Measurements from ENCODE around the gene KCNG3.

Gene KCNG3

DNA sequence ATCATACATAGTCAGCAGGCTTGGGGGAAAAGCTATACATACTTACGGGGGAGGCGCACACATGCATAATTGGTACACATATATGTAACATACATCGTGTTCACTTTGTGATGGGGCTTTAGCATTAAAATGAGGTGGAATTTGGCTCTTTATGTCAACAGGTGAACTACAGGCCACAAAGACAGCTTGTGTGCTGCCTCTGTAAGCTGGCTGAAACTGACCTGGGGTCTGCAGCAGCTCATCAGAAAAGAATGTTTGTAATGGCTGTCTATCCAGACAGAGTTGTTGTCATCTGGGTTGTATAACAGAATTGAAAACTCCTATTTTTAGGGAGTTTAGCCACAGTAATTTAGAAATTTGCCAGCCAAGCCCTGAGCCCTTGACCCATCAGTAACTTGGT, 4.7 kb upstream of the KCNG3 start:
- ATAC-seq (replicated peaks), result no peak
- Mint-ChIP-seq H3K36me3 (no peaks in the 10 kb centered on the region), H3K9me3 (no peaks in the 10 kb centered on the region), H3K4me1 (peaks cover 4 to 7% of the 10 kb centered on the region in 2 donors), H3K27me3 (peaks cover 12 to 19% of the 10 kb centered on the region in 2 donors), H3K4me3 (no peak overlapping the region), H3K27ac (no peak overlapping the region)
- no peak for DNase-seq

GRCh38 chr2:42495611-42496010, 1.8 kb upstream of the KCNG3 start:
- ATAC-seq (replicated peaks) (no peak), DNase-seq (no peak)
- Mint-ChIP-seq H3K36me3 (no peaks in the 10 kb centered on the region), H3K27ac (no peak overlapping the region), H3K27me3 (peaks cover 20 to 34% of the 10 kb centered on the region in 2 donors), H3K9me3 (no peaks in the 10 kb centered on the region), H3K4me3 (no peak overlapping the region), H3K4me1 (peaks cover 4 to 7% of the 10 kb centered on the region in 2 donors)

DNA sequence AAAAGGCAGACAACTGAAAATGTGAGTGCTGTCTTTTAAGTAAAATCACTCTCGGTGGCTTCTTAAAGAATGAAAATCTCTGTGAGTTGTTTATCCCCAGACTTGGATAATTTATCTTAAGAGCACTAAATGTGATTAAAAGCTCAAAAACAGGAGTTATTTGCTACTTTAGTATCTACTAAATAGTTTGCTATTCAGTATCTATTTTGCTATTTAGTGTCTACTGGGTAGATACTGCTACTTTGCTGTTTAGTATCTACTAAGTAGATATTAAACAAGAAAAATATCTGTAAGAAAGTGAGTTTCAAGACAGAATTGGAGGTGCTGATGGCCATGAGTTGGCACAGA, 1.4 kb upstream of the KCNG3 start:
- Mint-ChIP-seq H3K27ac (no peak overlapping the region), H3K36me3 (no peaks in the 10 kb centered on the region), H3K4me3 (peak overlapping the region in 1 of 2 donors; percentile 89), H3K27me3 (peaks cover 20 to 38% of the 10 kb centered on the region in 2 donors), H3K4me1 (peaks cover 4 to 7% of the 10 kb centered on the region in 2 donors), H3K9me3 (no peaks in the 10 kb centered on the region)
- DNase-seq (no peak), ATAC-seq (replicated peaks) (no peak)

- Mint-ChIP-seq H3K4me1 (peaks cover 4 to 7% of the 10 kb centered on the region in 2 donors), H3K27me3 (peaks cover 24 to 44% of the 10 kb centered on the region in 2 donors), H3K36me3 (no peaks in the 10 kb centered on the region), H3K9me3 (no peaks in the 10 kb centered on the region), H3K4me3 (peak overlapping the region; percentile 89 to 91), H3K27ac (peak overlapping the region; percentile 95)
- ATAC-seq (replicated peaks) (peak; percentile 79 to 80), DNase-seq (peak; percentile 56)
Observed at GRCh38 chr2:42494355-42495233, 812 bp upstream of the KCNG3 start.

GRCh38 chr2:42492691-42493467, 903 bp downstream of the KCNG3 start:
- H3K27ac Mint-ChIP-seq, result no peak overlapping the region
- no peaks in the 10 kb centered on the region for H3K9me3 Mint-ChIP-seq
- no peaks in the 10 kb centered on the region for H3K36me3 Mint-ChIP-seq
- ATAC-seq (replicated peaks), result no peak
- peaks cover 28 to 45% of the 10 kb centered on the region in 2 donors for H3K27me3 Mint-ChIP-seq
- H3K4me3 Mint-ChIP-seq, result peak overlapping the region; percentile 32 to 41
- peaks cover 4 to 7% of the 10 kb centered on the region in 2 donors for H3K4me1 Mint-ChIP-seq
- no peak for DNase-seq

DNA sequence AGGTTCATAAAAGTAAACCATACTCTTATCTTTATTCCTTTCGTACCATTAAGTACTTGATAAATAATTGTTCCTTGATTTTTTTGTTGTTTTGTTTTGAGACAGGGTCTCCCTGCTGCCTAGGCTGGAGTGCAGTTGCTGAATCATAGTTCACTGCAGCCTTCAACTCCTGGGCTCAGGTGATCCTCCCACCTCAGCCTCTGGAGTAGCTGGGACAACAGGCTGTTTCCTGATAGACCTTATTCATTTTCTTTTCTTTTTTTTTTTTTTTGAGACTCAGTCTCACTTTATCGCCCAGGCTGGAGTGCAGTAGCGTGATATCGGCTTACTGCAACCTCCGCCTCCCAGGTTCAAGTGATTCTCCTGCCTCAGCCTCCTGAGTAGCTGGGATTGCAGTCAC, 5.5 kb downstream of the KCNG3 start:
- no peaks in the 10 kb centered on the region for H3K9me3 Mint-ChIP-seq
- no peaks in the 10 kb centered on the region for H3K4me1 Mint-ChIP-seq
- H3K4me3 Mint-ChIP-seq, result no peak overlapping the region
- ATAC-seq (replicated peaks) (no peak), DNase-seq (no peak)
- H3K36me3 Mint-ChIP-seq, result no peaks in the 10 kb centered on the region
- H3K27me3 Mint-ChIP-seq, result peaks cover 21 to 34% of the 10 kb centered on the region in 2 donors
- H3K27ac Mint-ChIP-seq, result no peak overlapping the region

- H3K4me3 Mint-ChIP-seq, result no peak overlapping the region
- H3K9me3 Mint-ChIP-seq, result no peaks in the 10 kb centered on the region
- H3K27ac Mint-ChIP-seq, result no peak overlapping the region
- DNase-seq (no peak), ATAC-seq (replicated peaks) (no peak)
- H3K4me1 Mint-ChIP-seq, result no peaks in the 10 kb centered on the region
- H3K27me3 Mint-ChIP-seq, result peaks cover 13 to 24% of the 10 kb centered on the region in 2 donors
- no peaks in the 10 kb centered on the region for H3K36me3 Mint-ChIP-seq
Observed at GRCh38 chr2:42486145-42486906, 7.5 kb downstream of the KCNG3 start.

DNA sequence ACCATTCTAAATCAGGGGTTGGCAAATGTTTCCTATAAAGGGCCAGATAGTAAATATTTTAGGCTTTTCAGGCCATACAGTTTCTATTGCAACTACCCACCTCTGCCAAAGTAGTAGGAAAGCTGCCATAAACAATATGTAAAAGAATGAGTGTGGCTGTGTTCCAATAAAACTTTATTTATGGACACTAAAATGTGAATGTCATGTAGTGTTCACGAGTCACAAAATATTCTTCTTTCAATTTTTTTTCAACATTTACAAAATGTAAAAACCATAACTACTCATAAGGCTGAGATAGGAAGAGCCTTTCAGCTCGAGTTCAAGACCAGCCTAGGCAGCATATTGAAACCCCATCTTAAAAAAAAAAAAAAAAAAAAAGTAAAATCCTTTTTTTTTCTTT, 13.4 kb downstream of the KCNG3 start:
- no peaks in the 10 kb centered on the region for H3K36me3 Mint-ChIP-seq
- H3K4me1 Mint-ChIP-seq, result no peaks in the 10 kb centered on the region
- no peak overlapping the region for H3K4me3 Mint-ChIP-seq
- ATAC-seq (replicated peaks), result no peak
- DNase-seq, result no peak
- H3K27ac Mint-ChIP-seq, result no peak overlapping the region
- H3K27me3 Mint-ChIP-seq, result peaks cover 0 to 5% of the 10 kb centered on the region in 2 donors
- H3K9me3 Mint-ChIP-seq, result no peaks in the 10 kb centered on the region

DNA sequence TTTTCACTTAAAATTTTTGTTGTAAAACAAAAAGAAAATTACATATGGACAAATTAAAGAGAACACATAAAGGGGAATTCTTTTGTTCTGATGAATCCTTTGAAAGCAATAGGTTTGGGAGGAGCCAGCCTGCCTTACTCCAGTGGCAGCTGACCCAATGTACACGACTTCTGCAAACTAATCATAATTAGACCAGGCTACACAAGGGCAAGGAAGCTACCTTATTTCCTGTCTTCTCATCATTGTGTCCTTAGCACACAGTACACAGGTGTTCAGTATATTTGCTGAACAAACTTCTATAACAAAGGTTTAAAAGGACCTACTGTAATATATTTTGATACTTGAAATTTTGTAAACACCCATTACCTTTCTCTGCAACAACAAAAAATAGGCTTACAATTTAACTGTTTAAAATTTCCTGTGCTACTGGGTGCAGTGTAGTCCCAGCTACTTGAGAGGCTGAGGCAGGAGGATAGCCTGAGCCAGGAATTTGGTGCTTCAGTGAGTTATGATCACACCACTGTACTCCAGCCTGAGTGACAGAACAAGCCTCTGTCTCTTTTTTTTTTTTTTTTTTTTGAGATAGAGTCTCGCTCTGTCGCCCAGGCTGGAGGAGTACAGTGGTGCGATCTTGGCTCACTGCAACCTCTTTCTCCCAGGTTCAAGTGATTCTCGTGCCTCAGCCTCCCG, 18.9 kb downstream of the KCNG3 start:
- Mint-ChIP-seq H3K4me1 (no peaks in the 10 kb centered on the region), H3K36me3 (no peaks in the 10 kb centered on the region), H3K27me3 (no peaks in the 10 kb centered on the region), H3K27ac (no peak overlapping the region), H3K4me3 (no peak overlapping the region), H3K9me3 (no peaks in the 10 kb centered on the region)
- DNase-seq (no peak), ATAC-seq (replicated peaks) (no peak)

- Mint-ChIP-seq H3K4me3 (no peak overlapping the region), H3K27me3 (no peaks in the 10 kb centered on the region), H3K4me1 (no peaks in the 10 kb centered on the region), H3K36me3 (no peaks in the 10 kb centered on the region), H3K27ac (peak overlapping the region; percentile 37), H3K9me3 (no peaks in the 10 kb centered on the region)
- DNase-seq (no peak), ATAC-seq (replicated peaks) (no peak)
Observed at GRCh38 chr2:42470706-42471105, 23.1 kb downstream of the KCNG3 start.

- Mint-ChIP-seq H3K4me3 (no peak overlapping the region), H3K4me1 (no peaks in the 10 kb centered on the region), H3K27me3 (peaks cover 7 to 11% of the 10 kb centered on the region in 2 donors), H3K27ac (no peak overlapping the region), H3K9me3 (no peaks in the 10 kb centered on the region), H3K36me3 (no peaks in the 10 kb centered on the region)
- DNase-seq (no peak), ATAC-seq (replicated peaks) (no peak)
Observed at GRCh38 chr2:42464631-42465030, 29.2 kb downstream of the KCNG3 start.

- peaks cover 14 to 18% of the 10 kb centered on the region in 2 donors for H3K27me3 Mint-ChIP-seq
- H3K27ac Mint-ChIP-seq, result peak overlapping the region; percentile 33
- no peak for ATAC-seq (replicated peaks)
Observed at GRCh38 chr2:42463570-42463969, 30.2 kb downstream of the KCNG3 start.

DNA sequence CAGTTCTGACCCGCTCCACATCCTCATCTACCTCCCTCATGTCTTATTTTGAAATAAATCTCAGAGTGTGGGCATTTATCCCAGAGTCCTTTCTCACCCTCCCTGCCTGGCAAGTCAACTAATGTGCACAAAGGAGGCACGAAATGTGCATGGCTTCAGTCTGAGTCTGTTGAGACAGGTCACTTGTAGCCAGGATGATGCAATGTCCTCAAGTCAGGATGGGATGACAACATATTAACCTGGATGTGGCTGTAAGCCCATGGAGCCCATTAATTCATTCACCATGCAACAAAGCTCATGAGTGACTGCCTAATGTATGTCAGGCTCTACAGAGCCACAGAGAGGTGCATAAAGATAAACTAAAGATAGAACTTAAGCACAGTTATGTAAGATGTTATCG, 34.5 kb downstream of the KCNG3 start:
- ATAC-seq (replicated peaks) (no peak), DNase-seq (no peak)
- no peaks in the 10 kb centered on the region for H3K36me3 Mint-ChIP-seq
- H3K9me3 Mint-ChIP-seq, result no peaks in the 10 kb centered on the region
- H3K27ac Mint-ChIP-seq, result no peak overlapping the region
- peaks cover 33 to 37% of the 10 kb centered on the region in 2 donors for H3K27me3 Mint-ChIP-seq
- H3K4me1 Mint-ChIP-seq, result no peaks in the 10 kb centered on the region
- H3K4me3 Mint-ChIP-seq, result no peak overlapping the region

More at GRCh38 chr2:42463570-42463969, 30.2 kb downstream of the KCNG3 start:
- Mint-ChIP-seq H3K4me1 (no peaks in the 10 kb centered on the region), H3K36me3 (no peaks in the 10 kb centered on the region), H3K9me3 (no peaks in the 10 kb centered on the region), H3K4me3 (no peak overlapping the region)
- no peak for DNase-seq

DNA sequence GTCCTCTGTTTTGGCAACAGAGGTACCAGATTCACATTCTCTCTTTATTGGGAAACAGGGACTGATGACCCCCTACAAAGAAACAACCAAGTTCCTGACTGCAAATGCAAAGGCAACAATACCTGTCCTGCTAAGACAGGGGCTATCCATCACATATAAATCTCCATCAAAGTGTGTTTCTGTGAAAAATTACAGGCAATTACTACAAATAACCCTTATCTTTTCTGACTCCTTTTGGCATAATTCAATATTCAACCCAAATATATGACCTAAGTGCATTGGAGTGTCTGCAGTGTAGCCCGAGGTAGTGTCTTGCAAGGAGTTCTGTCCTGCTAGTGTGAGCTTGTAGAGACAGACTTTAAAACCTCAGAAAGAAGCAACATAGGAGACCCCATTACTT, 35.4 kb downstream of the KCNG3 start:
- Mint-ChIP-seq H3K4me1 (no peaks in the 10 kb centered on the region), H3K27me3 (peaks cover 32 to 36% of the 10 kb centered on the region in 2 donors)

More for the DNA sequence above, 35.4 kb downstream of the KCNG3 start:
- Mint-ChIP-seq H3K9me3 (no peaks in the 10 kb centered on the region), H3K27ac (no peak overlapping the region), H3K4me3 (no peak overlapping the region), H3K36me3 (no peaks in the 10 kb centered on the region)
- no peak for DNase-seq
- no peak for ATAC-seq (replicated peaks)

Measured in stimulated activated naive B cell treated with anti-CD40 and anti-IgM and Interleukin-4, amounts not matched to agents 10 μg/mL and 1 μg/mL and 100 μg/mL, for 72 hours (primary cell).